Measurements from ENCODE around the gene MATCAP1. TPM values are rescaled to one million over a fixed set of nuclear protein-coding genes. Genes with fewer than 3 reads are reported as not detected.

MATCAP1 gene
- total RNA-seq, 4 donors from 2014 or later = 6.7 to 37.4 (median 19.2) TPM

DNA sequence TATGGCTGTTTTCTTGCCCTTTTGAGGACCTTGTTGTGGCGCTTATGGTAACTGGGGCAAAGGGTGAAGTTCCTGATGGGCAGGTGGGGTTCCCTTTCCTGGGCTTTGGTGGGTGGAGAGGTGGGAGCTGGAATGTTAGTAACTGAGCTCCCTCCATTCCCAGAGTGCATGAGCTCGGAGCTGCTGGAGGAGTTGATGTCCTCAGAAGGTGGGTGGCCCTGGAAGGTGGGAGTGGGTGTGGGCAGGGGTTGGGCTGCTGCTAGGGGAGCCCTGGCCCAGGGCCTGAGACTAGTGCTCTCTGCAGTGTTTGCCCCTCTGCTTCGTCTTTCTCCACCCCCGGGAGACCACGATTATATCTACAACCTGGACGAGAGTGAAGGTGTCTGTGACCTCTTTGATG, 13.9 kb upstream of the MATCAP1 start:
- Histone ChIP-seq H3K9me3 (no peaks in the 10 kb centered on the region), H3K36me3 (peaks cover 0 to 82% of the 10 kb centered on the region in 2 donors), H3K4me3 (no peak overlapping the region), H3K27ac (no peak overlapping the region), H3K27me3 (no peaks in the 10 kb centered on the region), H3K4me1 (peaks cover 0 to 53% (median 20%) of the 10 kb centered on the region in 3 donors)
- no peak for TF ChIP-seq POLR2A (IDR thresholded peaks at IDR 0.05)
- 100% methylated on average over 1 of the region's 6 CpGs; no CpG with 5 or more reads in 1 of the 2 donors for WGBS, 2 donors (ENCODE audit: low coverage in 1 of 2)
- ATAC-seq = no peak

GRCh38 chr16:67196881-67197280, 13.1 kb upstream of the MATCAP1 start:
- H3K4me1 ChIP-seq = peaks cover 0 to 58% (median 22%) of the 10 kb centered on the region in 3 donors
- no peaks in the 10 kb centered on the region for H3K9me3 ChIP-seq
- H3K36me3 ChIP-seq = peaks cover 0 to 74% of the 10 kb centered on the region in 2 donors
- WGBS, 2 donors (ENCODE audit: low coverage in 1 of 2) = no CpG with 5 or more reads among the region's 1 CpG
- H3K27me3 ChIP-seq = no peaks in the 10 kb centered on the region
- no peak overlapping the region for H3K4me3 ChIP-seq
- TF ChIP-seq CTCF (IDR thresholded peaks at IDR 0.05) (no peak), EP300 (IDR thresholded peaks at IDR 0.05) (no peak), POLR2A (IDR thresholded peaks at IDR 0.05) (no peak), POLR2AphosphoS5 (IDR thresholded peaks at IDR 0.05) (no peak)
- no peak for ATAC-seq
- no peak overlapping the region for H3K27ac ChIP-seq

DNA sequence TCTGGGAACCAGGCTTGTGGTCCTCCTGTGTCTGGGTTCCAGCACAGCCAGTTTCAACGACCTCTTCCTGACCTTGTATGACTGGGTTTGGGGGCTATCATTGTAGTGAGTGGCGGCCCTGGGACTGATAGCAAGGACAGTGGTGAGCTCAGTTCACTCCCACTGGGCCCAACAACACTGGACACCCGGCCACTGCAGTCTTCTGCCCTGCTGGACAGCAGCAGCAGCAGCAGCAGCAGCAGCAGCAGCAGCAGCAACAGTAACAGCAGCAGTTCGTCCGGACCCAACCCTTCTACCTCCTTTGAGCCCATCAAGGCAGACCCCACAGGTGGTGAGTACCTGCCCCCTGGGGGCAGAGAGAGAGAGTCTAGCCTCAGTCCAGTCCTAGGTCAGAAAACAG, 11.9 kb upstream of the MATCAP1 start:
- no peak for ATAC-seq

GRCh38 chr16:67194260-67194659, 10.5 kb upstream of the MATCAP1 start:
- no CpG with 5 or more reads among the region's 6 CpGs for WGBS, 2 donors (ENCODE audit: low coverage in 1 of 2)
- no peak for TF ChIP-seq POLR2AphosphoS5 (IDR thresholded peaks at IDR 0.05)
- no peak for TF ChIP-seq EP300 (IDR thresholded peaks at IDR 0.05)
- TF ChIP-seq CTCF (IDR thresholded peaks at IDR 0.05) = no peak
- TF ChIP-seq POLR2A (IDR thresholded peaks at IDR 0.05) = no peak
- Histone ChIP-seq H3K27me3 (no peaks in the 10 kb centered on the region), H3K9me3 (no peaks in the 10 kb centered on the region), H3K4me3 (no peak overlapping the region), H3K27ac (no peak overlapping the region), H3K36me3 (peaks cover 0 to 62% of the 10 kb centered on the region in 2 donors), H3K4me1 (peaks cover 0 to 64% (median 25%) of the 10 kb centered on the region in 3 donors)
- no peak for ATAC-seq

More for the DNA sequence above, 11.9 kb upstream of the MATCAP1 start:
- TF ChIP-seq EP300 (IDR thresholded peaks at IDR 0.05) (no peak), POLR2AphosphoS5 (IDR thresholded peaks at IDR 0.05) (no peak), CTCF (IDR thresholded peaks at IDR 0.05) (no peak)
- Histone ChIP-seq H3K4me3 (no peak overlapping the region), H3K9me3 (no peaks in the 10 kb centered on the region), H3K4me1 (peaks cover 0 to 70% (median 28%) of the 10 kb centered on the region in 3 donors), H3K27ac (no peak overlapping the region), H3K36me3 (peaks cover 0 to 65% of the 10 kb centered on the region in 2 donors), H3K27me3 (no peaks in the 10 kb centered on the region)
- 65% methylated on average over 2 of the region's 5 CpGs; no CpG with 5 or more reads in 1 of the 2 donors for WGBS, 2 donors (ENCODE audit: low coverage in 1 of 2)

DNA sequence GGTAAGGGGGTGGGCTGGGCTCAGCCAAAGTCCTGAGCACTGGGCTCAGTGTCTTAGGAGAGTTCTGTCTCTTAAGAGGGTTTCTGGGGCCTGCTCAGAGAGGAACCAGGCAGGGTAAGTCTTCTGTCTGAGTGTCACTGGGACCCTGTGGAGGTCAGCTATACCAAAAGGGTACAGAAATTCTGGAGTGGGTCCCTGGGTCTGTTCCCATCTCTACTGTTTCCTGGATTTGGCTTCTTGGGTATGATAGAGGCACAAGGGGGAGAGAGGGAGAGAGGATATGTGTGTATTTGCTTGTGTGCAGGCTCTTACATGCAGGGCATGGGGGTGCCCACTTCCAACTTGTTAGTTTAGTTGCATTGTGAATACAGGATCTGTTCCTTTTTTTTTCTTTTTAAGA, 9.8 kb upstream of the MATCAP1 start:
- H3K4me3 ChIP-seq = peak overlapping the region in 1 of 2 donors; percentile 83
- H3K27ac ChIP-seq = peak overlapping the region in 1 of 4 donors; percentile 84
- no peaks in the 10 kb centered on the region for H3K9me3 ChIP-seq
- no peaks in the 10 kb centered on the region for H3K27me3 ChIP-seq
- TF ChIP-seq CTCF (IDR thresholded peaks at IDR 0.05) (no peak), POLR2AphosphoS5 (IDR thresholded peaks at IDR 0.05) (no peak), EP300 (IDR thresholded peaks at IDR 0.05) (no peak), POLR2A (IDR thresholded peaks at IDR 0.05) (no peak)
- no peak for ATAC-seq
- H3K4me1 ChIP-seq = peaks cover 0 to 57% (median 21%) of the 10 kb centered on the region in 3 donors
- H3K36me3 ChIP-seq = peaks cover 0 to 55% of the 10 kb centered on the region in 2 donors
